ENCODE data around the gene C10orf95. TPM values are rescaled to one million over a fixed set of nuclear protein-coding genes. Genes with fewer than 3 reads are reported as not detected.
A peak's percentile ranks its signal among the peaks of the same experiment; 100 is the strongest.

Gene C10orf95
- total RNA-seq, 4 donors from 2014 or later: not detected

GRCh38 chr10:102424145-102424544, 27.2 kb downstream of the C10orf95 start:
- Histone ChIP-seq H3K36me3 (peaks cover 0 to 24% of the 10 kb centered on the region in 2 donors), H3K9me3 (no peaks in the 10 kb centered on the region), H3K27me3 (no peaks in the 10 kb centered on the region), H3K27ac (no peak overlapping the region), H3K4me1 (peaks cover 5 to 37% (median 24%) of the 10 kb centered on the region in 3 donors), H3K4me3 (no peak overlapping the region)
- WGBS, 2 donors (ENCODE audit: low coverage in 1 of 2): 69 to 72% methylated on average over 3 to 4 of the region's 9 CpGs
- TF ChIP-seq POLR2A (IDR thresholded peaks at IDR 0.05): no peak
- no peak for TF ChIP-seq CTCF (IDR thresholded peaks at IDR 0.05)
- no peak for TF ChIP-seq EP300 (IDR thresholded peaks at IDR 0.05)
- no peak for TF ChIP-seq POLR2AphosphoS5 (IDR thresholded peaks at IDR 0.05)
- no peak for ATAC-seq

GRCh38 chr10:102423372-102423968, 27.9 kb downstream of the C10orf95 start:
- Histone ChIP-seq H3K9me3 (no peaks in the 10 kb centered on the region), H3K36me3 (peaks cover 0 to 24% of the 10 kb centered on the region in 2 donors), H3K4me3 (no peak overlapping the region), H3K4me1 (peaks cover 5 to 44% (median 29%) of the 10 kb centered on the region in 3 donors), H3K27me3 (peaks cover 6% of the 10 kb centered on the region), H3K27ac (peak overlapping the region in 3 of 4 donors; percentile 89 to 95 (median 89))
- WGBS, 2 donors (ENCODE audit: low coverage in 1 of 2): 72 to 88% methylated on average over 2 to 12 of the region's 13 CpGs
- TF ChIP-seq EP300 (IDR thresholded peaks at IDR 0.05): no peak
- no peak for TF ChIP-seq POLR2A (IDR thresholded peaks at IDR 0.05)
- no peak for TF ChIP-seq POLR2AphosphoS5 (IDR thresholded peaks at IDR 0.05)
- TF ChIP-seq CTCF (IDR thresholded peaks at IDR 0.05): no peak
- ATAC-seq: no peak

- peak overlapping the region; percentile 73 to 95 (median 89) for H3K27ac ChIP-seq
- H3K9me3 ChIP-seq: no peaks in the 10 kb centered on the region
- peaks cover 0 to 24% of the 10 kb centered on the region in 2 donors for H3K36me3 ChIP-seq
- peak in 3 of 4 experiments; percentile 83 to 90 (median 86) for TF ChIP-seq CTCF (IDR thresholded peaks at IDR 0.05)
- no peak for TF ChIP-seq EP300 (IDR thresholded peaks at IDR 0.05)
- peak; percentile 72 for TF ChIP-seq POLR2AphosphoS5 (IDR thresholded peaks at IDR 0.05)
- H3K27me3 ChIP-seq: peaks cover 14% of the 10 kb centered on the region
- H3K4me3 ChIP-seq: peak overlapping the region; percentile 78 to 79
- peak; percentile 59 for ATAC-seq
- peaks cover 5 to 47% (median 29%) of the 10 kb centered on the region in 3 donors for H3K4me1 ChIP-seq
- 0% methylated on average over 1 to 2 of the region's 28 CpGs for WGBS, 2 donors (ENCODE audit: low coverage in 1 of 2)
Observed at GRCh38 chr10:102422545-102423129, 28.7 kb downstream of the C10orf95 start.

GRCh38 chr10:102421757-102422512, 29.4 kb downstream of the C10orf95 start:
- no peaks in the 10 kb centered on the region for H3K9me3 ChIP-seq
- TF ChIP-seq CTCF (IDR thresholded peaks at IDR 0.05): no peak
- peak in 1 of 2 donors; percentile 17 for TF ChIP-seq POLR2A (IDR thresholded peaks at IDR 0.05)
- 0% methylated on average over 2 of the region's 62 CpGs; no CpG with 5 or more reads in 1 of the 2 donors for WGBS, 2 donors (ENCODE audit: low coverage in 1 of 2)
- ATAC-seq: no peak
- peaks cover 21% of the 10 kb centered on the region for H3K27me3 ChIP-seq
- H3K4me3 ChIP-seq: peak overlapping the region; percentile 78 to 79
- peak overlapping the region; percentile 73 to 95 (median 89) for H3K27ac ChIP-seq
- H3K36me3 ChIP-seq: peaks cover 0 to 24% of the 10 kb centered on the region in 2 donors
- peaks cover 5 to 47% (median 29%) of the 10 kb centered on the region in 3 donors for H3K4me1 ChIP-seq

All from gastroesophageal sphincter (tissue), 4 donors.